ENCODE data around the gene CHIT1.

Gene CHIT1

GRCh38 chr1:203186446-203187303, 42.8 kb downstream of the CHIT1 start, which contains the start of gene CHI3L1:
TSS of gene CHI3L1 (minus strand) at chr1:203186704. CDS start at chr1:203186623, 81 bp downstream.
- DNase-seq = no peak

GRCh38 chr1:203186091-203186445, 43.4 kb downstream of the CHIT1 start:
- DNase-seq = no peak

- no peak for DNase-seq
Measured at GRCh38 chr1:203185585-203185984, 43.9 kb downstream of the CHIT1 start.

DNA sequence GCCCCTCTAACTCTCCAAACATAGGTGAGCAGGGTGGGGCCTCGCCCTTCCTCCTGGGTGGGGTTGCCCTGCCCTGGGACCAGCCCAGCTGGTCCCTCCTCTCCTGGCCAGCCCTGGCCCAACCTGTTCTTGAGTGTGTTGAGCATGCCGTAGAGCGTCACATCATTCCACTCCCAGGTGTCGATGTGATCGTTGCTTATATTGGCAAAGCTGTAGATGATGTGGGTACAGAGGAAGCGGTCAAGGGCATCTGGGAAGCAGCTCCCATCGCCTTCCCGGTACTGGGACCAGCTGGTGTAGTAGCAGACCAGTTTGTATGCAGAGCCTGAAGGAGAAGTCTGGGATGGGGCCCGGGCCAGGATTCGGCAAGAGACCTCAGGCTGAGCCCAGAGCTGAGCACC, 44.4 kb downstream of the CHIT1 start:
- DNase-seq = no peak

DNA sequence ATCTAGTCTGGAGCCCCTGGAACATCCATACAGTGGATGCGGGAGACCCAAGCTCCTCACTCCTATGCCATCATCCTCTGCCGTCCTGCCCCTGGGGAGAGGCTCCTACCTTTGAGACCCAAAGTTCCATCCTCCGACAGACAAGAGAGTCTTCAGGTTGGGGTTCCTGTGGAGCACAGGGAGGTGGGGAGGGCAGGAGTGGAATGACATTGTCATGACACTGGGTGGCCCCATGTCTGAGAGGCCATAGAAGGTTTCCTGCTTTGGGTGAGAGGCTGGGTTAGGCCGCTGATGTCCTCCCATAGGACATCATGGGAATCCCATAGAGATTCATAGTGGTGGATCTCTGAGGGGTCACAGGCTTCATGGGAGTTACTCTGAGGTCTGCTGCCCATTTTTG, 45.0 kb downstream of the CHIT1 start:
- DNase-seq = no peak

DNA sequence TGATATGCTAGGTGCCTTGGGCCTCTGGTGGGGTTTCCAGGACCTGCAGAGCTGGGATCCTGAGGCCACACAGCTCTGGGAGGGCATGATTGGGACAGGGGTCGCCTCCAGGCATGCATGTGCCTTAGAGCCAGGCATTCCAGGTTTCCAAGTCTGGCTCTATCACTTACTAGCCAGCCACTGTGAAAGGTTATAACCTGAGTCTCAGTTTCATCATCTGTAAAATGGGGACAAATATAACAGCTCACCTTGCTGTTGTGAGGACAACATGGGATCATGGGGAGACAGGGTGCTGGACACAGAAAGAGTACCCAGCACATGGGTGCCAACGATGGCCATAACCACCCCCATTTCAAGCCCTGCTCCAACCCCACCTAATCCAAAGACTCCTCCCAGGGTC, 45.6 kb downstream of the CHIT1 start:
- no peak for DNase-seq

DNA sequence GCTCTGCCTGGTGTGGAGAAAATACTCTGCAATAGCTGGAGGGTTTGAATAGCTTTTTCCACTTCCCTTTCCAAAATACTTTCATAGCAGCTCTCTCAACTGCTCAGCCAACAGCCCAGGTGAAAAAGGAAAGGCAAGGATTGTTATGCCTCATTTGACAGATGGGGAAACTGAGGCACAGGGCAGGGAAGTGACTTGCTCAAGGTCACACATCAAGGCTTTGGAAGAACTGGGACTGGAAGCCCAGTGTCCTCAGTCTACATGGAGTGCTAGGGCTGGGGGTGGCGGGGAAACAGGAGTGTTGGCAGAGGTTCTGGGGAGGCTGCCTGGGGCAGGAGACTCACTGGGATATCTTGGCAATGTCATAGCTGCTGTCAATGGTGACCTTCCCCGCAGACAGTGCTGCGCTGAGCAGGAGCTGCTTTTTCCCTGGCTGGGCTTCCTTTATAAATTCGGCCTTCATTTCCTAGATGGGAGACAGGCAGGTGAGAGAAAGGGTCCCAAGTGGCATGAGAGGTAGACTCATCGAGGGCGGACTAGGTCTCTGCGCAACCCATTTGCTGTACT, 47.0 kb downstream of the CHIT1 start:
- DNase-seq = no peak

DNA sequence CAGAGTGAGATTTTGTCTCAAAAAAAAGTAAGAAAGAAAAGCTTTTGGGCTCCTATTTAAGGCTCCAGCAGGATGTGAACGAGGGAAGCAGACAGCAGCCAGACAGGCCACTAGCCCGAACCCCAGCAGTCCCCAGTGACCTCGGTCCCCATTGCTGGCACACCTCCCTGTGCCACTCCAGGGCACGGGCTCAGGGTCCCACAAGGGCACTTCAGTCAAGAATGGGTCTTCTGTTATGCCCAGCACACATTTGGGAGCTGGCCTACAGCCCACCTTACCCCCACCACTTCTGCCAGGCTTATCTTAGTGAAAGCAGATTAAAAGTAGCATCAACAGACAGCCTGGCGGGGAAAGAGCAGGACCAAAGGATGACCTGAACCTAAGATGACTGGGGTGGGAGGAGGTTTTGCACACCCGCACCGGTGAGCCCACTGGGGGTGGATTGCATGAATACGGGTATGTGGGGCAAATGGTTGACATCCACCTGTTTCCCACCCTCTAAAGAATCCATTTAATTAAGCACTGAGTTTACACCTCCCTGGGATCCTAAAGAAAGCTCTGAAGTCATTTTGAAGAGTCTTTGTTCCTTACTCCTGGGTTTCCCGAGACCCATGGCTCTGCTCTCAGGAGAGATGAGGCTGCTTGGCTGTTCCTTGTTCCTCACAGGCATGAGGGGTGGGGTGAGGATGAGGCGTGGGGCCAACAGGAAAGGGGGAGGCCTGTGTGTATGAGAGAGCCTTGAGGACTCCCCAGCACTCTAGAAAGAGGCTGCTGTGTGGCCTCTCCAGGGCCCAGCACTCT, 47.7 kb downstream of the CHIT1 start:
- no peak for DNase-seq

GRCh38 chr1:203180611-203181330, 48.7 kb downstream of the CHIT1 start:
- DNase-seq = no peak

DNA sequence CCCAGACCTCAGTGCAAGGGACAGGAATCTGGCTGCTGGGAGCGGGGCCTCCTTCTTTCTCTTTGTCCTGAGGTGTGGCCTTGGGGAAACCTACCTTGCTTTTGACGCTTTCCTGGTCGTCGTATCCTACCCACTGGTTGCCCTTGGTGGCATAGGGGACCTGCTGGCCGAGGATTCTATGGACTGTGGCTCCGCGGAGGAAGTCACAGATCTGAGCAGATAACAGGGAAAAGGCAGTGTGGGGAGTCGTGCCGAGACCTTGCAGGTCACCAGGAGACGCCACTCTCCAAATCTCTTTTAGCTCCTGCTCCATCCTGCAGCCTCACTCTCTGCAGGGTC, 49.8 kb downstream of the CHIT1 start:
- DNase-seq = no peak

GRCh38 chr1:203178821-203179666, 50.4 kb downstream of the CHIT1 start:
- DNase-seq = no peak

DNA sequence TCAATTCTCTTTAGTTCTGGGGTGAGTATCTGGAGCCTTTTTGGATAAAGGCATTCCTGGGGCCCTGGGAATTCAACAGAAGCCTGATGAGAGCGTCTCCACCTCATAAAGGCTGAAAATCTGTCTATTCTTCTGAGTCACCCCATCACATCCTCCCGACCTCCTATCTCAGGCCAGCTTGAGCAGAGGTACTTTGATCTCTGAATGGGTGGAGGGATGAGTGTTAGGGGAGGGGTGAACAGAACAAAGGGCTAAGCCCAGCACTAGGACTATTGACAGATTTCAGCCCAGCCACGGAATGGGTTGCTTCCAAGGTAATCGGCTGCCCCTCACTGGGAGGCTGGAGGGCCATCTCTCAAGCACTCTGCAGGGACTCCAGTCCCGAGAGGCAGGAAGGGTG, 51.4 kb downstream of the CHIT1 start:
- no peak for DNase-seq

DNA sequence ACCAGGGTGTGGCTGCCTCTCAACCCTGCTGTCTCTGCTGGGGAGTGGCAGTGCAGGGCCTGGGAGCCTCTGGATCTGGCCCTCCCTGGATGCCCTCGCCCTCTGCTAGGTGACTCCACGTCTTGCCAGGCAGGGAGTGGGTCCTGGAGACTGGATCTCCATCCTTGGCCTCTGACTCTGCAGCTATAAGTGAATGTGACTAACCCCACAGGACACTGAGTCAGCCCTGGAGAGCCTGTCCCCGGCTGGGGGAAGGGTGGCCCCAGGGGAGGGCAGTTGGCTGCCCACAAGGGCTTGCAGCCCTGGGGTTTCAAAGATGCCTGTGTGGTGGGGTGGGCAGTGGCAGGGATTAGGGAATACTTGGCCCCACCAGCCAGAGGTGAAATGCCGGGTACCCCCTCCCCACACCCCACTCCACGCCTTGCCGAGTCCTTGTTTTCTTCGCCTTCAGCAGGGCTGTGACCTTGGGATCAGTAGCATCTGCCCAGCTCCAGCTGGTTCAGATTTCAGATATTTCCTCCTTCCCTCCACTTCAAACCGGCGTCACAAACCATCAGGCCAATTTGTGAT, 51.9 kb downstream of the CHIT1 start:
- no peak for DNase-seq

GRCh38 chr1:203177036-203177405, 52.5 kb downstream of the CHIT1 start:
- DNase-seq = no peak

DNA sequence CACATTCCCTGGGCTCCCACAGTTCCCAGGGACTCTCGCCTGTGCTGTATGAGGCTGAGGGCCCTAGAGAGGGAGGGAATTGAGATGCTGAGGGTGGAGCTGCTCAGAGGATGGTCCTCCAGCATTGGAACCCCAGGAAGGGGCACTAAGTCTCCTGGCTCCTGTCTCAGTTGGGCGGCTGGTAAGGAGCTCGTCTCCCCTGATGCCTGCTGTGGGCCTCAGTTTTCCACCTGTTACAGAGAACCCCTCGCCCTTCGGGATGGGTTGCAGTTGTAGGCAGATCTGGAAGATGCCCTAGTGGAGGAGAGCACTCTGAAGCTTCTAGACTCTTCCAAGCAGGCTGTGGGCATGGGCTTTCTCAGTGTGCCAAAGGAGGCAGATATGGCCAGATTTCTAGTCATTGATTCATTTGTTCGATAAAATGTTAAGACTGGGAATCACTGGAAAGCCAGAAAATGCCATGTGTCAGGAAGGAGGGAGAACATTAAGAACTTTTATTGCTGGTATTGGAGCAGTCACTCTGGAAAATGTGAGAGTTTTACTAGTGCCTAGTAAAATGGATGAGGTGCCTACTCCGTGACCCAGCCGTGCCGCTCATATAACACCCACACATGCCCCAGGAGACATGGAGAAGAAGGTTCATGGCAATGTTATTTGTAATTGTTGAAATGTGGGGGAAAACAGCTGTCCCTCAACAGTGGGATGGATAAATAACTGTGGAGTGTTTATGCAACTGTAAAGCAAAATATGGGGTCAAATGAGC, 53.0 kb downstream of the CHIT1 start:
- DNase-seq = no peak

GRCh38 chr1:203175827-203176241, 53.6 kb downstream of the CHIT1 start:
- DNase-seq = no peak

- no peak for DNase-seq
Measured at GRCh38 chr1:203175237-203175826, 54.1 kb downstream of the CHIT1 start, which contains the start of gene MYBPH. TSS of gene MYBPH (minus strand) at chr1:203175826. CDS start at chr1:203175755, 71 bp downstream.

- DNase-seq = no peak
Measured at GRCh38 chr1:203174324-203174985, 55.0 kb downstream of the CHIT1 start.

DNA sequence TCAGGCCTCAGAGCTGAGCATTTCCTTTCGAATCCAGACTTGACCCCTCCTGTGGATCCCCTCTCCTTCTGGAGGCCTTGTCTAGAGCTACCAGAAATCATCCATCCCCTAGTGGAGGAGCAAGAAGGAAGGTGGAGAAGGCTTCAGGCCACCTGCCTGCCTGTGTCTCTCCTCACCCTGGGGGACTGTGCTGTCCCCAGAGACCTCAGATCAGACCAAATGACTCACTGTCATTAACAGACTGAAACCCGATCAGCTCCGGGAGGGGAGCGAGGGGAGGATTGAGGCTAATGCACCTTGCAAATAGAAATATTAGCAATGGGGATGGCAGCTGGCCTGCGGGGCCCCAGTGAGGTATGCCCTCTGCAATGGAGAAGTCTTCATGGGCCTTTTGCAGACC, 55.9 kb downstream of the CHIT1 start:
- no peak for DNase-seq

GRCh38 chr1:203173011-203173555, 56.4 kb downstream of the CHIT1 start:
- DNase-seq = no peak

Data from activated CD8-positive, alpha-beta memory T cell treated with anti-CD3 and anti-CD28 coated beads for 24 hours (primary cell).